Astrocyte (in vitro differentiated cells and primary cell): Measurements from ENCODE around the gene SLC22A13.

Experiments used
- CTCF ChIP-seq: IDR thresholded peaks from 2 replicates; pipeline ENCODE4 v1.5.1; 2011; ENCODE audit warnings: low read depth, mild to moderate bottlenecking, inconsistent platforms, low read length, moderate library complexity; ENCODE audit not compliant: insufficient read depth
- EZH2 ChIP-seq: IDR thresholded peaks from 2 replicates; pipeline ENCODE4 v1.6.1; 2012; ENCODE audit warnings: mild to moderate bottlenecking, low read length, inconsistent platforms; ENCODE audit not compliant: insufficient read depth

- TF ChIP-seq CTCF: no peak
- TF ChIP-seq EZH2: no peak
These were observed 43.5 kb upstream of the SLC22A13 start for GRCh38 chr3:38222032-38222634.
